ENCODE data around the gene CASZ1. TPM values are rescaled to one million over a fixed set of nuclear protein-coding genes. Genes with fewer than 3 reads are reported as not detected.

The CASZ1 gene
- total RNA-seq, 1 experiment from 2014 or later = 11.1 TPM

- Mint-ChIP-seq H3K36me3 (ENCODE audit: insufficient read depth, unreplicated experiment) (peaks cover 3% of the 10 kb centered on the region), H3K27me3 (ENCODE audit: insufficient read depth, unreplicated experiment) (no peaks in the 10 kb centered on the region), H3K4me1 (ENCODE audit: insufficient read depth, unreplicated experiment) (no peaks in the 10 kb centered on the region), H3K9me3 (ENCODE audit: unreplicated experiment) (peaks cover 14% of the 10 kb centered on the region), H3K4me3 (ENCODE audit: unreplicated experiment) (no peak overlapping the region), H3K27ac (ENCODE audit: low read depth, unreplicated experiment) (no peak overlapping the region)
- ChIA-PET CTCF (no interaction called here), POLR2A (interaction anchor here (1.2 kb wide), 1 partner anchor 10 kb away, joined by 3 read pairs; no protein-coding TSS in a partner anchor)
- no peak for DNase-seq (ENCODE audit: unreplicated experiment)
- BruUV-seq (replicated peaks) = no TSS peak
- intact Hi-C loops (cut with micrococcal nuclease) = no loop called here
- TF ChIP-seq CTCF (IDR thresholded peaks at IDR 0.05; ENCODE audit: unreplicated experiment) = no peak
These were observed 207.4 kb downstream of the CASZ1 start for GRCh38 chr1:10589074-10589473.

- ChIA-PET POLR2A (interaction anchor here (1.2 kb wide), 2 partner anchors 9 kb away, joined by 3 to 4 read pairs; no protein-coding TSS in a partner anchor), CTCF (interaction anchor here (0.7 kb wide), 1 partner anchor 52 kb away, joined by 3 read pairs; no protein-coding TSS in a partner anchor)
- no TSS peak for BruUV-seq (replicated peaks)
- no peak overlapping the region for H3K27ac Mint-ChIP-seq (ENCODE audit: low read depth, unreplicated experiment)
- intact Hi-C loops (cut with micrococcal nuclease) = no loop called here
- H3K36me3 Mint-ChIP-seq (ENCODE audit: insufficient read depth, unreplicated experiment) = peaks cover 6% of the 10 kb centered on the region
- peaks cover 15% of the 10 kb centered on the region for H3K9me3 Mint-ChIP-seq (ENCODE audit: unreplicated experiment)
- TF ChIP-seq CTCF (IDR thresholded peaks at IDR 0.05; ENCODE audit: unreplicated experiment) = no peak
- no peak for DNase-seq (ENCODE audit: unreplicated experiment)
- no peaks in the 10 kb centered on the region for H3K4me1 Mint-ChIP-seq (ENCODE audit: insufficient read depth, unreplicated experiment)
- no peaks in the 10 kb centered on the region for H3K27me3 Mint-ChIP-seq (ENCODE audit: insufficient read depth, unreplicated experiment)
- no peak overlapping the region for H3K4me3 Mint-ChIP-seq (ENCODE audit: unreplicated experiment)
These were observed 207.8 kb downstream of the CASZ1 start for GRCh38 chr1:10588640-10589039.

Other genes with a start within 250 kb of the CASZ1 start
- gene TARDBP, start 216.0 kb upstream of the CASZ1 start, total RNA-seq (2022) = 144 and 172 TPM in 2 replicates

Measured in MCF 10A (cell line).